GM19239 (cell line): ENCODE data around the gene DDX41.

Source experiments
- DNase-seq: peaks from one replicate; pipeline ENCODE4 v3.0.0; 2011; ENCODE audit warnings: low spot score; ENCODE audit not compliant: insufficient read length
- FAIRE-seq: peaks from 2 replicates; lab custom pipeline; 2011; peaks lifted over from hg19 to GRCh38; lab: Jason Lieb, UNC

DDX41 gene

GRCh38 chr5:177515580-177515979 lies 1.2 kb downstream of the DDX41 start:
- FAIRE-seq (no peak), DNase-seq (no peak)

GRCh38 chr5:177514541-177514940 lies 2.2 kb downstream of the DDX41 start:
- no peak for FAIRE-seq
- DNase-seq = no peak

DNA sequence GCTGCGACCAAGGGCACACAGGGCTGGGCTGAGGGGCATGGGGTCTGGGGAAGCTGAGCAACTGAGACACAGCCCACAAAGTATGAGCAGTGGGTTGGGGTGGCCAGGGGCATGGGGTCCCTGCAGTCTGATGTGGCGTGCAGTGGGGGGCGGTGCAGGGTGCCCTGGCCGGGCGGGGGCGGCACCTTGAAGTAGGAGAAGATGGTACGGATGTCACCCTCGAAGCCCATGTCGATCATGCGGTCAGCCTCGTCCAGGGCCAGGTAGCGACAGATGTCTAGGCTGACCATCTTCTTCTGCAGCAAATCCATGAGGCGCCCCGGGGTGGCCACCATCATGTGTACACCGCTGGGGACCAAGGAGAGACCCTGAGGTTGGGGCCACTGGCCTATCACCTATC lies 3.3 kb downstream of the DDX41 start:
- DNase-seq (no peak), FAIRE-seq (no peak)

DNA sequence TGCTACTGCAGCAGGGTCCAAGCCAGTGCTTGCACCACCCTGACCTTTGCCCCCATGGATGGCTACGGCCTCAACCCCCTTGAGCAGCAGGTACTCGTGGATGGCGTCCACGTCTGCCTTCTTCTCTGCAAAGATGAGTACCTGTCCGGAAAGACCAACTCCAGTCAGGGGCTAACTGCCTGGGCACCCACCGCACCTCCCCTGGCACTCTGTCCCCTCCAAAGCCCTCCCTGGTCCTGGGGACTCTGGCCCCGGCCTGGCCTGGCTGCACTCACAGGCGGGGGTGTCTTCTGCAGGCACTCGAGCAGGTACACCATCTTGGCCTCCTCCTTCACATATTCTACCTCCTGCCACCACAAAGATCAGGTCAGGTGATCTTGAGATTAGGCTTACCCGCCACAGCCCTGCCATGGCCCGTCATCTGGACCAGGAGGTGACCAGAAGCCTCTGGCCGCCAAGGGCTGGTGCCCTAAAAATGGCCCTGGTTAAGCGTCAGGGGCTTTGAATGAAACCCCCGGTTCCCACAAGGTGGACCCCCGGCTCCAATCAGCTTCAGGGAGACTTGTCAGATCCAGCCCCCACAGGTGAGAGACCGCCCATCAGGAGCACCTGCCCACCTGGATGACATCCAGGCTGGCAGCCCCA lies 3.9 kb downstream of the DDX41 start:
- no peak for DNase-seq
- no peak for FAIRE-seq

- FAIRE-seq (no peak), DNase-seq (no peak)
These were observed 4.7 kb downstream of the DDX41 start for GRCh38 chr5:177511796-177512675.

GRCh38 chr5:177511181-177511580 lies 5.6 kb downstream of the DDX41 start:
- no peak for FAIRE-seq
- no peak for DNase-seq

DNA sequence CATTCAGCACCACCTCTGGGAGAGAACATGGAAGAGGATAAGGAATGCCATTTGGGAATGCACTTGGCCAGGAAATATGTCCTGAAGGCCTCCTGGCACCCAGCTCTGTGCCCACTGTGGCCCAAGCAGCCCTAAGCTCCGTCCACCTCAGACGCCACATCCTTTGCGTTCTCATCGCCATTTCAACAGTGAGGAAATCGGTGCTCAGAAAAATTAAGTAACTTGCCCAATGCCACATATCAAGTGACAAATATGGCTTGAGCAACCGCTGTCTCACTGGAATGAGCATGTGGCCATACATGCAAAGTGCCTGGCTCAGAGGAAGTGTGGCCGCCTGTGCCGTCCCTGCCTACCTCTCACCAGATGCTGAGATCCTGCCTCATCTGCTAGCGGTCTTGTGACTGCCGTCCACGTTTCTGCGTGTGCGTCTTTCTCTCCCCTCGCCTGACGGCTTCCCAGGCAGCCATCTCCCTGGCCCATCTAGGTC lies 6.2 kb downstream of the DDX41 start:
- peak; percentile 96 for FAIRE-seq
- DNase-seq = no peak

DNA sequence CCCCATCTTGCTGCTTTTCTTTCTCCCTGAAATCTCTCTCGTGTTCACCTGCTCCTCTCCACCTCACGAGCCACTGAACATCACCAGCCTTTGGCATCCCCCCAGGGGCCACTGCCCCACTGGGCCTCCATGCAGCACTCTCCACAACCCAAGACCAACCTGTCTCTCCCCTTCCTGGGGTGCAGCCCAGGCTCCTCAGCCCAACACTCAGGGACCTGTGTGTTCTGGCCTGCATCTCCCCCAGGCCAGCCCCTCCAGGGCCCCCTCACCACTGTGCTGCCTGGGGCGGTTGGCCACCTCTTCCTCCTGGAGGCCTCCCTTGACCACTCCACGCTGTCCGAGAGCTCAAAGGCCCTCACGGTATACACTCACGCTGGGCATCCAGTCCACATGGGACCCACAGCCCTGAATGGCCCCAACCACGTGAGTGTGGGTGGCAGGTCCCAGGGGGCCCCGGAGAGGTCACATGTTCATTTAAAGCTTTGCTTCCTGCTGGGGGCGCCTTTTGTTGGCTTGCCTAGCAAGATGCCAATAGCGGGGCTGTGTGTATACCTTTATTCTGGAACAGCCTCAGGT lies 6.7 kb downstream of the DDX41 start:
- no peak for FAIRE-seq

DNA sequence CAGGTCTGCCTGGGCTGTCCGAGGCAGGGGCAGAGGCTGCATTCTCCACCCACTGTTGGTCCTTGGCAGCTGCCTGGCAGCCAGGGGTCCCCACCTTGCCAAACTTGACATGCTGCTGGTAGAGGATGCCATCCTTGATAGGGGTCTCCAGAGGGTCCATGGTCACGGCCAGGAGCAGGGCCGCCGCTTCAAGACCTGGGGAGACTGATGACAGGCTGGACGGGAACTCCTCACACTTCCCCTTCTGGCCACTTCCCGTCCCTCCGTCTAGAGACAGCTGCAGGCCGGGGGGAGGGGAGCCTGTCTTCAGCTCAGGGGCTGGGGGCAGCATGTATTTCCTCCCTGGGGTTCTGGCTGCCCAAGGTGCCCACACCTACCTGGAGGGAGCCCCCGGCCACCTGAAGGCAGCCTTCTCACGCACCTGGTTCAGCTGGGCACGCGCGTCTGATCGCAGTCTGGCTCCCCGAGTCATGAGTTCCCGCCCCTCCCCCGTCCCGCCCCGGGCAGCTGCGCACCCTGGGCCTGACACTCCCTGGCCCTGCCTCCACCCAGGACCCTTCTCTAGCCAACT lies 7.3 kb downstream of the DDX41 start, which contains the start of gene DOK3:
Gene DOK3 (minus strand): TSS at position 446 of the 571 bp plus-strand sequence. CDS start 286 bp downstream, at position 160.
- no peak for DNase-seq
- FAIRE-seq = no peak

More for the DNA sequence above, 6.7 kb downstream of the DDX41 start:
- DNase-seq = no peak

DNA sequence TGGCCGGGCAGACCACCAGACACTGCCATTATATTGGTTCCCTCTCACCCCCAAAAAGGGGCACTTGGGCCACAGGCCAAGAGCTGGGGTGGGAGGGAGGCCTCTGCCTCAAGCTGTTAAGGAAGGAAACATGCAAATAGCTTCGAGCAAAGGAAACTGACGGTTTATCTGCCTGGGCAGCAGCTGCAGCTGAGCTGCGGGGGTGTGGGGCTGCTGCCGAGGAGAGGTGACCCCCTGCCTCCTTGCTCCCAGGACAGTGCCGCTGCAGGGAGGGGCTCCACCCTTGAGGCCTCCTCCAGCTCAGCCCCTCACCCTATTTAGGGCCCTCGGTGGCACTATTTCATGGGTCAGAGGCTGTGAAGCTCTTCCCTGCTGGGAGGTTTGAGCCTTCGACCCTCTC lies 7.9 kb downstream of the DDX41 start:
- no peak for DNase-seq
- peak; percentile 97 for FAIRE-seq

DNA sequence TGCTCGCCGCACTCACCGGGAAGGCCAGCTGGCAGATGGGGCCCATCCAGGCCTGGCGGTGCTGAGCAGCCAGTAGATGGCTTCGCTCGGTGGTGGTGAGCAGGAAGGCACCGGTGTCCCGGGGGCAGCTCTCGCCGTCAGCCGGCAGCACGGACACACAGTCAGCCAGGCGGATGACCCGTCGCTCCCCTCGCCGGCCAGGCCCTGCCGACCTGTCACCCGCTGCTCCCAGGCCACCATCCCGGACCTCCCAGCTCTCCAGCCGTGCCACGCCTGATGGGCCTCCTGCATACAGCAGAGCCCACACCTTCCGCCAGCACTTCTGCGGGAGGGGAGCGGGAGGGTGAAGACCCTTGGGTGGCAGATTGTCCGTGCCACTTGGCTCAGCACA lies 8.5 kb downstream of the DDX41 start:
- no peak for DNase-seq
- no peak for FAIRE-seq

- FAIRE-seq (no peak), DNase-seq (no peak)
These were observed 9.1 kb downstream of the DDX41 start for GRCh38 chr5:177507596-177508220.

GRCh38 chr5:177507165-177507564 lies 9.6 kb downstream of the DDX41 start:
- DNase-seq (no peak), FAIRE-seq (peak; percentile 21)

DNA sequence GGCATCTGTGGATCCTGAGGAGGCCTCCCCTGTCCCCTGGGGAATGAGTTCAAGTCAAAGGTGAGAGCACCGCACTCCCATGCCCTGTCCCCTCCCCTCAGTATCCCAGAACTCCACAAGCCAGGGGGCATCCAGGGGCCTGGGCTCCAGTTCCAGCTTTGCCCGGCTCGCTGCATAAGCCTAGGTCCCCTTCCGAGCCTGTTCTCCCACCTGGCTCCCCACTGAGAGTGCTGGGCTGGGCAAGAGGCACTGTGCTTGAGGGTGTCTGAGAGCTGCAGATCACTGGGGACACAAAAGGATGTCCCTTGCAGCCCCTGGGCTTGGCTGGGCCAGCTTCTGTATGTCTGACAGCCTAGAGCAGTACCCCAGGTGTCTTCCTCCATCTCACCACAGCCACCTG lies 11.7 kb downstream of the DDX41 start:
- FAIRE-seq (no peak), DNase-seq (no peak)

- DNase-seq (no peak), FAIRE-seq (no peak)
These were observed 12.4 kb downstream of the DDX41 start for GRCh38 chr5:177504086-177505056.

GRCh38 chr5:177503351-177504085 lies 13.2 kb downstream of the DDX41 start:
- DNase-seq (no peak), FAIRE-seq (no peak)

GRCh38 chr5:177502886-177503285 lies 13.9 kb downstream of the DDX41 start:
- no peak for FAIRE-seq

DNA sequence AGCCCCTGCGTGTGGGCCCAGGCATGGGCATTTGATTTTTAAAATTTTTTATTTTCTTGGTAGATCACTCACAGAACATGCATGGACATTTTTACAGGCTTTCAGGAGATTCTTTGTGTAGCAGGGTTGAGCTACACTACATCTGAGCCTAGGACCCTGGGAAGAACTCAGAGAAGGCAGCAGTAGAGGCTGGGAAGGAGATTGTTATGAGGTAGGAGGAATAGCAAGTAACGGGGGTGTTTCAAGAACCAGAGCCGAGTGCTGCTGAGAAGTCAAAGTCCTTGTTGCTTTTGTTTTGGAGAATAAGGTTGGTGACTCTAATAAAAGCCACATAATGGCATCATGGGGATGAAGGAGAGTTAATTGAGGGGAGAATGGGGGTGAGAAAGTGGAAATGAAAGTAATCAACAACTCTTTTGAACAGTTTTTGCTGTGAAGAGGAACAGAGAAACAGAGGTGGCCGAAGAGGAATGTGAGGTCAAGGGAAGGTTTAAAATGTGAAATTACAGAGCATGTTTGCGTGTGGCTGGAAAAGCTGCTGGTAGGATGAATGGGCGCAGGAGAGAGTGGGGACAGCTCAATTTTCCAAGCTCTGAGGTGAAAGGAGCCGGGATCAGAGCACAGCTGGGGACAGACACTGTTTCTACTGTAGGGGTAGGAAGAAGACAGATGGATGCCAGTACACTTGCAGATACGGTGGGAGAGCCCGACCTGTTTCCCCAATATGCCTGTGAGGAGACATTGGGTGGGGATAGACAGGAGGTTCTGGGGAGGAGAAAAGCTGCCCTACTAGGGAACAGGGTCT lies 14.7 kb downstream of the DDX41 start:
- no peak for DNase-seq
- FAIRE-seq = peak; percentile 97

More at GRCh38 chr5:177502886-177503285, 13.9 kb downstream of the DDX41 start:
- DNase-seq = no peak
